Purkinje cell (primary cell): Measurements from ENCODE around the gene LRFN2. TPM values are rescaled to one million over a fixed set of nuclear protein-coding genes. Genes with fewer than 3 reads are reported as not detected.

Source experiments
- polyA plus RNA-seq: library from polyadenylated mRNA; unstranded; fragments of >200 nt; fragmentation: Nextera tagmentation; gene quantifications from 2 replicates; pipeline ENCODE4 v1.2.1, GENCODE V29; 2014

The LRFN2 gene
- polyA plus RNA-seq: 0.50 TPM in 1 of 2 replicates, not detected in the other

DNA sequence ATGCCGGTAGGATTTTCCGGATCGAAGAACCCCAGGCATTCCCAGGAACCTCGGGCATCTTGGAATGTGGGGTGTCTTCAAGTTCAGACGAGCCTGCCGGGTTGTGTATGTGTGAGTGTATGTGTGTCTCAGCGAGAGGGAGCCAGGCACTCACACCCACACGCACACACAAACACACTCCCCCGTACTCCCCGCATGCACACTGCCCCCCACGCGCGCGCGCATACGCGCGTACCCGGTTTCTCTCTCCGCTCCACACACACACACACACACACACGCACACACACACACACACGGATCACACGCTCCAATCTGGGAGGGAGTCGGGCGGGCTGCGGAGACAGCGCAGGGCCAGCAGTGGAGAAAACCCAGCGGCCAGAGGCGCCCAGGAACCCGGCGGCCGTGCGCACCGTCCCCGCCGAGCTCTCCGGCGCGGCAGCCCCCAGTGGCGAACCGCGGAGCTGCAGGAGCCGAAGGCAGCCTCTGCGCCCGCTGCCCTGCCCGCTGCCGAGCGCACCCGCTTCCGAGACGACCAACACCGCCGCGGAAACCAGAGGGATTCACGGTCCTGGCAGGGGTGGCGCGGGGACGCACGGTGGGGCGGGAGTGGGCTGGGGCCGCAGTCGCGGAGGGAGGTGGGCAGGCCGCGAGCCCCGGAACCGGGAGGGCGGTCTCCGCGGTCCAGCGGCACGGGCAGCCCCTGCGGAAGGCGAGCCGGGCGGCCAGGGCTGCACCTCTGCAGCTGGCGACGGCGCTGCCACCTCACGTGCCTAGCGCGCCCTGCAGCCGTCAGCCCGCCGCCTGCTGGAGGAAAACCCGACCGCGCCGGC, at the start of gene LRFN2:
LRFN2 (minus strand) TSS at position 125 of the 830 bp plus-strand sequence.

